AG10803 (cell line): ENCODE measurements around the gene FAM107A.

ENCODE experiments used
- DNase-seq: peaks from one replicate; pipeline ENCODE4 v3.0.0; 2010; ENCODE audit warnings: low read depth
- H3K4me3 ChIP-seq: 2 replicates; pipeline ENCODE4 v1.5.1; 2011; ENCODE audit warnings: mild to moderate bottlenecking, low read length, control low read depth
- CTCF ChIP-seq: conservative IDR thresholded peaks from 2 replicates; pipeline ENCODE4 v1.5.1; 2011; ENCODE audit warnings: mild to moderate bottlenecking, low read length, control low read depth, inconsistent platforms

FAM107A gene

GRCh38 chr3:58594117-58594516 is 16.9 kb upstream of the FAM107A start:
- DNase-seq, result no peak
- no peak for TF ChIP-seq CTCF
- H3K4me3 ChIP-seq, result no peak overlapping the region

- no peak overlapping the region for H3K4me3 ChIP-seq
- no peak for DNase-seq
- no peak for TF ChIP-seq CTCF
Measured at GRCh38 chr3:58591517-58592510, 14.6 kb upstream of the FAM107A start.

- TF ChIP-seq CTCF, result no peak
- H3K4me3 ChIP-seq, result no peak overlapping the region
- DNase-seq, result no peak
Measured at GRCh38 chr3:58588030-58588614, 10.9 kb upstream of the FAM107A start.

- no peak overlapping the region for H3K4me3 ChIP-seq
- DNase-seq, result no peak
- TF ChIP-seq CTCF, result no peak
Measured at GRCh38 chr3:58586776-58587192, 9.6 kb upstream of the FAM107A start.

GRCh38 chr3:58585994-58586393 is 8.8 kb upstream of the FAM107A start:
- no peak overlapping the region for H3K4me3 ChIP-seq
- DNase-seq, result no peak
- TF ChIP-seq CTCF, result no peak

GRCh38 chr3:58585005-58585786 is 8.0 kb upstream of the FAM107A start:
- peak overlapping the region; percentile 72 for H3K4me3 ChIP-seq
- DNase-seq, result peak; percentile 65
- TF ChIP-seq CTCF, result peak; percentile 71
